ENCODE data around the gene ASTN1.

DNA sequence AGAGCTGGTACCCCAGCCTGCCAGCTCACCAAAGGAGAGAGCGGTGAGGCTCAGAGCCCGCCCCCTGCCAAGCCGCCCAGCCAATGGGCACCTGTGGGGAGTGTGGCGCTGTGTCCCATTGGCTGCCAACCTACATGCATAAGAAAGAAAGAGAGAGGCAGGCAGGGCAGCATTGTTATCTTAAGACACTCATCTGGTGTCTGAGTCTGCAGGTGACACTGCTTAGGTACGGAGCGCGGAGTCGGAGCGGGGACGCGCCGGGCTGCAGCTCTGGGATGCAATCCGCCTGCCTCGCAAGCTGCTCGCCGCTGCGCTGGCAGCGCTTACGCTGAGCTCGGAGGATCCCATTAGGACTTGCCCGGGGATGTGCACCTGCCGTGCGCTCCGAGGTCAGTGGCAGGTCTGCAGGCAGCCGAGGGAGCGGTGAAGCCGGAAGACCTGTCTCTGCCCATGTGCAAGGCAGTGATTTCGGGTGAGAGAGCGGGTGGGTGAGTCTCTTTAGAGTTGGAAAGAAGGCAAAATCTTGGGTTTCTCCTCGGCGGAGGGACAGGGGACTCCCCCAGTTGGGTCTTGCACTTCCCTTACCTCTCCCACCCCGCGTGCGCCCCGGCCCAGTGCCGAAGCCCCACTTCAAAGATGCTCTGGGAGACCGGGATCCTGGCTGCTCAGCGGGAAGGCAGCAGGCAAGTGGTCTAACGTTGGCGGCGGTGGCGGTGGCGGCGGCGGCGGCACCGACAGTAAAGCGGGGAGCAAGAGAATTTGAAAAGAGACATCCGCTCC lies 6.4 kb upstream of the ASTN1 start, which contains the start of gene BRINP2:
- TF ChIP-seq ZNF274 (IDR thresholded peaks at IDR 0.05; ENCODE audit: low read depth, low read length): no peak
- TF ChIP-seq SUZ12 (IDR thresholded peaks at IDR 0.05; ENCODE audit: extremely low read depth, insufficient read depth, insufficient read length): peak; percentile 96
- no peak for TF ChIP-seq YY1 (IDR thresholded peaks at IDR 0.05; ENCODE audit: insufficient read depth, insufficient read length)

Data from NT2/D1 (cell line).